Left hindlimb (tissue), 1 donor: ENCODE data around the gene CYTH2.
"Not testable (repeated sequence)": the region's sequence is repeated elsewhere in the genome, so short reads cannot be mapped to it uniquely, and the experiment has no call there.

Experiments
- DNase-seq: peaks from one replicate; pipeline ENCODE4 v3.0.0-alpha.2; 2018

CYTH2 gene

GRCh38 chr19:48478339-48479256, 9.4 kb downstream of the CYTH2 start:
- DNase-seq: no peak

GRCh38 chr19:48479686-48480085, 10.5 kb downstream of the CYTH2 start:
- DNase-seq: no peak

GRCh38 chr19:48480183-48480557, 11.0 kb downstream of the CYTH2 start:
- peak; percentile 70 for DNase-seq

- peak; percentile 67 for DNase-seq
Observed at GRCh38 chr19:48480558-48481500, 11.7 kb downstream of the CYTH2 start.

GRCh38 chr19:48481846-48482639, 12.9 kb downstream of the CYTH2 start:
- no peak for DNase-seq

- no peak for DNase-seq
Observed at GRCh38 chr19:48483301-48483700, 14.1 kb downstream of the CYTH2 start.

- no peak for DNase-seq
Observed at GRCh38 chr19:48484247-48484893, 15.2 kb downstream of the CYTH2 start.

- no peak for DNase-seq
Observed at GRCh38 chr19:48484931-48485612, 15.9 kb downstream of the CYTH2 start.

GRCh38 chr19:48486706-48487105, 17.5 kb downstream of the CYTH2 start:
- not testable (repeated sequence) for DNase-seq

- no peak for DNase-seq
Observed at GRCh38 chr19:48487544-48487943, 18.4 kb downstream of the CYTH2 start.

GRCh38 chr19:48487948-48488347, 18.8 kb downstream of the CYTH2 start:
- DNase-seq: no peak

GRCh38 chr19:48488478-48488877, 19.3 kb downstream of the CYTH2 start:
- not testable (repeated sequence) for DNase-seq

GRCh38 chr19:48489608-48490216, 20.5 kb downstream of the CYTH2 start:
- DNase-seq: peak; percentile 74

- peak; percentile 62 for DNase-seq
Observed at GRCh38 chr19:48490981-48491792, 22.0 kb downstream of the CYTH2 start.

- DNase-seq: no peak
Observed at GRCh38 chr19:48491793-48492123, 22.6 kb downstream of the CYTH2 start.

GRCh38 chr19:48492925-48493717, 24.0 kb downstream of the CYTH2 start:
- peak; percentile 97 for DNase-seq

GRCh38 chr19:48493718-48494401, 24.7 kb downstream of the CYTH2 start:
- no peak for DNase-seq

- DNase-seq: no peak
Observed at GRCh38 chr19:48495396-48495795, 26.2 kb downstream of the CYTH2 start.
